Neuronal stem cell (in vitro differentiated cells): Measurements from ENCODE around the gene ZNRD2.
"Not testable (repeated sequence)": the region's sequence is repeated elsewhere in the genome, so short reads cannot be mapped to it uniquely, and the experiment has no call there.

Experiments used
- DNase-seq: peaks from one replicate; pipeline ENCODE4 v3.0.0-alpha.2; 2013; ENCODE audit warnings: low spot score
- H2AFZ ChIP-seq: one replicate; pipeline ENCODE4 v1.6.1; 2013; ENCODE audit warnings: mild to moderate bottlenecking, low read length, inconsistent platforms
- H2AK5ac ChIP-seq: 2 replicates; pipeline ENCODE4 v1.6.1; 2013; ENCODE audit warnings: low read depth, mild to moderate bottlenecking, inconsistent platforms, low read length, moderate library complexity, mixed read lengths
- H2BK120ac ChIP-seq: 2 replicates; pipeline ENCODE4 v1.6.1; 2013; ENCODE audit warnings: low read depth, mild to moderate bottlenecking, inconsistent platforms, low read length, moderate library complexity, mixed read lengths
- H2BK12ac ChIP-seq: one replicate; pipeline ENCODE4 v1.6.1; 2013; ENCODE audit warnings: low read length, inconsistent platforms
- H2BK15ac ChIP-seq: 2 replicates; pipeline ENCODE4 v1.6.1; 2013; ENCODE audit warnings: mild to moderate bottlenecking, low read length, inconsistent platforms, mixed read lengths
- H2BK5ac ChIP-seq: one replicate; pipeline ENCODE4 v1.6.1; 2013; ENCODE audit warnings: inconsistent platforms, mild to moderate bottlenecking, low read length, moderate library complexity
- H3K14ac ChIP-seq: one replicate; pipeline ENCODE4 v1.6.1; 2013; ENCODE audit warnings: low read length, inconsistent platforms
- H3K18ac ChIP-seq: 2 replicates; pipeline ENCODE4 v1.6.1; 2013; ENCODE audit warnings: low read length, inconsistent platforms
- H3K23ac ChIP-seq: 2 replicates; pipeline ENCODE4 v1.6.1; 2013; ENCODE audit warnings: low read depth, mild to moderate bottlenecking, mixed read lengths, low read length, inconsistent platforms; ENCODE audit not compliant: poor library complexity
- H3K27ac ChIP-seq: replicated peaks from 3 replicates; pipeline ENCODE4 v1.5.1; 2013; ENCODE audit warnings: low read length, inconsistent platforms
- H3K27me3 ChIP-seq, 3 experiments: 2 replicates each; pipeline ENCODE4 v1.6.1; 2013; ENCODE audit warnings: low read length in 3 of 3, mild to moderate bottlenecking in 2 of 3, inconsistent platforms in 1 of 3, low read depth in 1 of 3, mixed read lengths in 1 of 3, moderate library complexity in 1 of 3; ENCODE audit not compliant: control insufficient read depth in 3 of 3, insufficient read depth in 3 of 3
- H3K36me3 ChIP-seq, 2 donors: replicated peaks in 1 of 2; 2 replicates each; pipeline ENCODE4 v1.6.1; 2013; ENCODE audit warnings: low read length in 2 of 2; ENCODE audit not compliant: control insufficient read depth in 2 of 2, insufficient read depth in 2 of 2
- H3K4ac ChIP-seq: 2 replicates; pipeline ENCODE4 v1.6.1; 2013; ENCODE audit warnings: inconsistent platforms, mild to moderate bottlenecking, low read length, moderate library complexity
- H3K4me1 ChIP-seq, 2 donors: 1 replicate in 1 of 2; 2 replicates in 1 of 2; pipeline ENCODE4 v1.6.1; 2013; ENCODE audit warnings: low read length in 2 of 2, low read depth in 1 of 2; ENCODE audit not compliant: control insufficient read depth in 2 of 2, insufficient read depth in 1 of 2
- H3K4me2 ChIP-seq: one replicate; pipeline ENCODE4 v1.6.1; 2013; ENCODE audit warnings: mild to moderate bottlenecking, low read length, inconsistent platforms; ENCODE audit not compliant: insufficient read depth, poor library complexity, severe bottlenecking
- H3K4me3 ChIP-seq, 2 donors: 2 replicates each; pipeline ENCODE4 v1.5.1; 2013; ENCODE audit warnings: low read length in 2 of 2, mild to moderate bottlenecking in 2 of 2, inconsistent platforms in 1 of 2, moderate library complexity in 1 of 2
- H3K79me1 ChIP-seq: one replicate; pipeline ENCODE4 v1.6.1; 2013; ENCODE audit warnings: low read depth, mild to moderate bottlenecking, inconsistent platforms, low read length, moderate library complexity
- H3K9ac ChIP-seq: one replicate; pipeline ENCODE4 v1.6.1; 2013; ENCODE audit warnings: mild to moderate bottlenecking, low read depth, low read length, inconsistent platforms; ENCODE audit not compliant: poor library complexity
- H3K9me3 ChIP-seq, 2 donors: replicated peaks in 1 of 2; 2 replicates each; pipeline versions ENCODE3 to v1.6.1; 2013; ENCODE audit warnings: low read length in 2 of 2, mild to moderate bottlenecking in 2 of 2, inconsistent platforms in 1 of 2, low read depth in 1 of 2, mixed read lengths in 1 of 2, moderate library complexity in 1 of 2; ENCODE audit not compliant: control insufficient read depth in 2 of 2, insufficient read depth in 1 of 2
- H4K8ac ChIP-seq: one replicate; pipeline ENCODE4 v1.6.1; 2013; ENCODE audit warnings: low read depth, mild to moderate bottlenecking, inconsistent platforms, low read length, moderate library complexity
- H4K91ac ChIP-seq: one replicate; pipeline ENCODE4 v1.6.1; 2013; ENCODE audit warnings: low read length, low read depth, mild to moderate bottlenecking, inconsistent platforms; ENCODE audit not compliant: poor library complexity
- WGBS, 2 donors: extraction: QIAGEN DNeasy Blood & Tissue Kit; methylation state at CpG; one replicate each; pipeline ENCODE4 v1.1.7; 2013; ENCODE audit warnings: missing lambda C conversion rate in 2 of 2, mixed read lengths in 1 of 2; ENCODE audit not compliant: insufficient read length in 2 of 2, insufficient replicate concordance in 1 of 2; ENCODE audit errors: extremely low coverage in 2 of 2; 5-methylcytosine and 5-hydroxymethylcytosine counted together

ZNRD2 gene

GRCh38 chr11:65523631-65523968 lies 46.7 kb upstream of the ZNRD2 start:
- not testable (repeated sequence) for H3K4me2 ChIP-seq, H3K14ac ChIP-seq, H4K8ac ChIP-seq, H2AFZ ChIP-seq, H3K4me3 ChIP-seq, DNase-seq, H3K4ac ChIP-seq, H3K27ac ChIP-seq, H3K9ac ChIP-seq, H2BK5ac ChIP-seq, H3K27me3 ChIP-seq, H2BK12ac ChIP-seq, H2BK120ac ChIP-seq, H3K23ac ChIP-seq, H3K9me3 ChIP-seq, H4K91ac ChIP-seq, H3K18ac ChIP-seq
- peak overlapping the region; percentile 86 for H2AK5ac ChIP-seq
- H2BK15ac ChIP-seq, result peak overlapping the region; percentile 90
- H3K79me1 ChIP-seq, result peaks cover 15% of the 10 kb centered on the region
- no CpG with 5 or more reads among the region's 7 CpGs for WGBS, 2 donors
- peaks cover 14 to 15% of the 10 kb centered on the region in 2 donors for H3K36me3 ChIP-seq
- peaks cover 11 to 22% of the 10 kb centered on the region in 2 donors for H3K4me1 ChIP-seq

DNA sequence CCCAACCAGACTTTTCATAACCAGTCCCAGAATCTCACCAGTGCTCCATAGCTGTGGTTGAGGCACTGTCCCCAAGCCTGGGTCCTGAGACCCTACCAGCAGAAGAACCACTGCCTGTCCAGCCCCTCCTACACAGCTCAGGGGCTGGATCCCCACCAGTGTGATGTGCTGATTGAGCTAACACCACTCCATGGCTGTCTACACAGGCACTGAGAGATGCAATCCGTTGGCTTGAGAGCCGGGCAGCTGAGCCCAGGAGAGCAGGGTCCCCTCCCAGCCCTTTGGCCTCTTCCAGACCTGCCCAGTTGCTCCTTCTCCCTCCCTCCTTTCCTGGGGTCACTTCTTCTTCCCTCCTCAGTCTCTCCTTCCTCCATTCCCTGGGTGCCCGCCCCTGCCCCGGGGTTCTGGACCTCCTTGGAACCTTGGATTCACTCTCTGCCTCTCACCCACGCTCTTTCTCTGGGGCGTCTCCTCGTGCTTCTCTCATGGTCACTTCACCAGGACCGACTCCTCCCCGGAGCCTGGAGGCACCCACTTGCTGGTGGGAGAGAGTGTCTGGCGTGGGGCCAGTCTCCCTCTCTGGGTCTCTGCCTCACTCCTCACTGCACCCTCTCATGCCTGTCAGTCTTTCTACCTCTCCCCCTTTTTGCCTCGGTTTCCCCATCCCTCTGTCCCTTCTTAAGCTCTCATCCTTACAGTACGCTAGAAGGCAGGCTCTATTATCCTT lies 46.1 kb upstream of the ZNRD2 start:
- peak overlapping the region; percentile 46 to 71 for H3K4me3 ChIP-seq
- peak overlapping the region; percentile 30 for H3K9ac ChIP-seq
- peaks cover 0 to 3% of the 10 kb centered on the region in 2 donors for H3K9me3 ChIP-seq
- no peak for DNase-seq
- H4K91ac ChIP-seq, result no peak overlapping the region
- H3K4ac ChIP-seq, result no peak overlapping the region
- H3K36me3 ChIP-seq, result peaks cover 17 to 19% of the 10 kb centered on the region in 2 donors
- H2BK12ac ChIP-seq, result peak overlapping the region; percentile 75
- peaks cover 18% of the 10 kb centered on the region for H3K79me1 ChIP-seq
- no peak overlapping the region for H3K27ac ChIP-seq
- peak overlapping the region; percentile 89 for H3K18ac ChIP-seq
- no peak overlapping the region for H3K23ac ChIP-seq
- H3K4me1 ChIP-seq, result peaks cover 11 to 25% of the 10 kb centered on the region in 2 donors
- H3K4me2 ChIP-seq, result peak overlapping the region; percentile 62
- WGBS, 2 donors, result no CpG with 5 or more reads among the region's 12 CpGs
- peak overlapping the region; percentile 86 for H2AK5ac ChIP-seq
- peak overlapping the region; percentile 31 for H3K14ac ChIP-seq
- no peak overlapping the region for H2BK120ac ChIP-seq
- H3K27me3 ChIP-seq, result peaks cover 0 to 4% (median 0%) of the 10 kb centered on the region in 3 experiments
- H2AFZ ChIP-seq, result peak overlapping the region; percentile 78
- no peak overlapping the region for H4K8ac ChIP-seq
- H2BK5ac ChIP-seq, result no peak overlapping the region
- H2BK15ac ChIP-seq, result peak overlapping the region; percentile 90

DNA sequence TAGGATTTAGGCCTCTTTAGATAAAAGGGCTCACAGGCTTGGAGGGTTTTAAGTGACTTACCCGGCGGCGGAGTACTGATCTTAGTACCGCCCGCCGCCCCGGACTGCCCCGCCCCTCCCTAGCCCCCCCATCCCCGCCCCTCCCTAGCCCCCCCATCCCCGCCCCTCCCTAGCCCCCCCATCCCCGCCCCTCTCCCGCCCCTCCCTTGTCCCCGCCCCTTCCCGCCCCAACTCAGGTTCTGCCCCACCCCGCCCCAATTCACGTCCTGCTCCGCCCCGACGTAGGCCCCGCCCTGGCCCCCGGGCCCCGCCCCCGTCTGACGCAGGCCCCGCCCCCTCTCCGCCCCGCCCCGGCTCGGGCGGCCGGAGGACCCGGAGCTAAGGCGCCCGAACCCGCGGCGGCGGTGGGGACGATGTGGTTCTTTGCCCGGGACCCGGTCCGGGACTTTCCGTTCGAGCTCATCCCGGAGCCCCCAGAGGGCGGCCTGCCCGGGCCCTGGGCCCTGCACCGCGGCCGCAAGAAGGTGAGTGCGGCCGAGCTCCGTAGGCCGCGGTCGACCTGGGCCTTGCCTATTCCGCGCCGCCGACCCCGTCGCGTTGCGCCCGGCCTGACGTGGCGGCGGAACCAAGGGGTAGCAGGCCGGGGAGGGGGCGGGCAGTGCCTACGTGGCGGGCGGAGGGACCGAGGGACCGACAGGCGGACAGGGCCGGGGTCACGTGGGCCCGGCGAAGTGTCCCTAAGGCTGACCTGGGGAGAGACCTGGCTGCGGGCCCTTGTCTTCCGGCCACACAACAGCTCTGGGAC lies 45.3 kb upstream of the ZNRD2 start, which contains the start of gene SCYL1:
Gene SCYL1 (plus strand): TSS at position 343 of the 805 bp plus-strand sequence. CDS start 71 bp downstream, at position 414.
- Histone ChIP-seq H3K79me1 (peaks cover 19% of the 10 kb centered on the region), H3K27ac (no peak within 1 kb of the TSS), H3K36me3 (peaks cover 22 to 24% of the 10 kb centered on the region in 2 donors)

More for the DNA sequence above, 45.3 kb upstream of the ZNRD2 start, which contains the start of gene SCYL1:
- H3K14ac ChIP-seq, result peak within 1 kb of the TSS; percentile 100
- no peak within 1 kb of the TSS for H4K91ac ChIP-seq
- H2AFZ ChIP-seq, result peak within 1 kb of the TSS; percentile 94
- H3K4me1 ChIP-seq, result peaks cover 11 to 31% of the 10 kb centered on the region in 2 donors
- H2BK15ac ChIP-seq, result peak within 1 kb of the TSS; percentile 92
- peak within 1 kb of the TSS; percentile 97 for H3K4me2 ChIP-seq
- H3K9me3 ChIP-seq, result peaks cover 0 to 3% of the 10 kb centered on the region in 2 donors
- H3K23ac ChIP-seq, result peak within 1 kb of the TSS; percentile 60
- no CpG with 5 or more reads among the region's 82 CpGs for WGBS, 2 donors
- peak; percentile 80 for DNase-seq
- H3K27me3 ChIP-seq, result peaks cover 0 to 4% (median 0%) of the 10 kb centered on the region in 3 experiments
- H3K4ac ChIP-seq, result peak within 1 kb of the TSS; percentile 58
- H2BK12ac ChIP-seq, result peak within 1 kb of the TSS; percentile 75
- peak within 1 kb of the TSS; percentile 82 for H2BK5ac ChIP-seq
- peak within 1 kb of the TSS; percentile 96 for H3K9ac ChIP-seq
- peak within 1 kb of the TSS; percentile 98 for H3K18ac ChIP-seq
- H4K8ac ChIP-seq, result no peak within 1 kb of the TSS
- peak within 1 kb of the TSS; percentile 64 to 99 for H3K4me3 ChIP-seq
- no peak within 1 kb of the TSS for H2BK120ac ChIP-seq
- H2AK5ac ChIP-seq, result peak within 1 kb of the TSS; percentile 94
